ENCODE data around the gene WWOX.

The WWOX gene

DNA sequence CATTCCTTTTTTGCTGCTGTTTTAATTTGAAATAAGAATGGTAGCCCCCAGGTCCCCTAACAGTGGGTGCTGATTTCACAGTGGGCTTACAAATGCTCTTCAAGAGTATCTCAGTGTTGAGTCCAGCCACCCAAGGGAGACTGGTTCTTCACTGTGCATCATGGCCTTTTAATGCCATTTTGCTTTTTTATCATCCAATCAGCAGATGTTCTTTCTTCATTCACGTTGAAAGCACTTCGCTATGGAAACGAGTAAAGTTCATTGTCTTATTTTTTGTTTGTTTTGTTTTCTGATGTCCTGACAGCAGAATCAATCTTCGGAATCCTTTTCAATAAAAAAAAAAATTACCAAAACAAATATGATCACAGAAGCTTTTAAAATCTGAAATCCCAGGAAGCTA lies 1072.0 kb downstream of the WWOX start:
- H3K4me3 ChIP-seq (ENCODE audit: low read length) = no peak overlapping the region
- no peak for DNase-seq (ENCODE audit: low read depth)
- TF ChIP-seq, protein P1, sequence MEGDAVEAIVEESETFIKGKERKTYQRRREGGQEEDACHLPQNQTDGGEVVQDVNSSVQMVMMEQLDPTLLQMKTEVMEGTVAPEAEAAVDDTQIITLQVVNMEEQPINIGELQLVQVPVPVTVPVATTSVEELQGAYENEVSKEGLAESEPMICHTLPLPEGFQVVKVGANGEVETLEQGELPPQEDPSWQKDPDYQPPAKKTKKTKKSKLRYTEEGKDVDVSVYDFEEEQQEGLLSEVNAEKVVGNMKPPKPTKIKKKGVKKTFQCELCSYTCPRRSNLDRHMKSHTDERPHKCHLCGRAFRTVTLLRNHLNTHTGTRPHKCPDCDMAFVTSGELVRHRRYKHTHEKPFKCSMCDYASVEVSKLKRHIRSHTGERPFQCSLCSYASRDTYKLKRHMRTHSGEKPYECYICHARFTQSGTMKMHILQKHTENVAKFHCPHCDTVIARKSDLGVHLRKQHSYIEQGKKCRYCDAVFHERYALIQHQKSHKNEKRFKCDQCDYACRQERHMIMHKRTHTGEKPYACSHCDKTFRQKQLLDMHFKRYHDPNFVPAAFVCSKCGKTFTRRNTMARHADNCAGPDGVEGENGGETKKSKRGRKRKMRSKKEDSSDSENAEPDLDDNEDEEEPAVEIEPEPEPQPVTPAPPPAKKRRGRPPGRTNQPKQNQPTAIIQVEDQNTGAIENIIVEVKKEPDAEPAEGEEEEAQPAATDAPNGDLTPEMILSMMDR (IDR thresholded peaks at IDR 0.05; ENCODE audit: insufficient read depth, low read depth, low read length, missing control alignments) = no peak

DNA sequence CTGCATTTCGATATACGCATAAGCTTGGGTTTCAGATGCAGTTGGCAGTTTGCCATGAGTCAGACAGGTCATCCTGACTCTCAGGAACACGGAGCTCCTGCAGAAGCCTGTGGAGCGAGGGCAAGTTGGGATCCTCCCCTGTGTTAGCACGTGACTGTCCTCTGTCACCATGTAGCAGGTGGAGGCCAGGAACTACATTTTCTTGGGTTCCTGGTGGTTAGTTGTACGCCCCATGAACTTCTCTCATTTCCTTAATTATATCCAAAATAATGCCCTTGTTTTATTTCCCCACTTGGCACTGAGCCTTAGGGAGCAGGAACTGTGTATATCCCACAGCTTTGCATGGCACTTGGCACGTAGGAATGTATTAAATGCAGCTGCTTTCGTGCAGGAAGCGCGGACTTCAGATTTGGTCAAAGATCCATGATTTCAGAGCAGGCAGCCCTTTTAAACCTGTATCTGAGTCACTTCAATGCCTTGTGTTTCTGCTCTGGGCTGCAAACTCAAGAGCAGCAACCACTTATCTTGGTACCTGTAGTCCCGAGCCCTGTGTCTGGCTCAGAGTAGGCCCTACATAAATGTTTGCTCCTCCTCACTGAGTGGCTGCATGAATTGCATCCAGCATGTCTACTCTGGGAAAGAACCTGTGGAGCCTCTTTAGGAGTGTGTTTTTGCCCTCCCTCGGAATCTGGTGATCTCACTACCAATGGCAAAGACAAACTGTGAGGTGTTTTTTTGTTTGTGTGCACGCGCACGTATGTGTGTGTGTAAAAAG lies 1072.7 kb downstream of the WWOX start:
- TF ChIP-seq, protein P1 (IDR thresholded peaks at IDR 0.05; ENCODE audit: insufficient read depth, low read depth, low read length, missing control alignments) = no peak
- H3K4me3 ChIP-seq (ENCODE audit: low read length) = no peak overlapping the region
- DNase-seq (ENCODE audit: low read depth) = no peak

DNA sequence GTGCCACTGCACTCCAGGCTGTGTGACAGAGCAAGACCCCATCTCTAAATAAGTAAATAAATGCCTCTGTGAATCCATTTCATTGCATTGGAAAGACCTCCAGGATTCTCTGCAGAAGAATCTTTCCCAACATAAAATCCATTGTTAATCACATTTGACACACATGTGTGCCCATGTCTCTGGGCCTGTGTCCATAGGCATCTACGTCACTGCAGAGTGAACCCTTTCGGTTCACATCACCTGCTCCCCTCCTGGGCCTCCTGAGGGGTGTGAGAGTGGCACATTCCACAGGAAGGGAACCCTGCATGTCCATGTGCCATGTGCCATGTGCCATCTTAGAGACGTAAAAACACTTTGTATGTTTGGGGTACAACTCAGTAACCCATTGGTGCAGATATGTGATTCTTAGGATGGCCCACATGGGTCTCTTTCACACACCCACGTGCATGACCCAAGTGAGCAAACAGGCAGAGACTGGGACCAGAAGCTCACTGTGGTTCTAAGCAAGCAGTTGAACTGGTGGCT lies 1073.6 kb downstream of the WWOX start:
- no peak overlapping the region for H3K4me3 ChIP-seq (ENCODE audit: low read length)
- TF ChIP-seq, protein P1 (IDR thresholded peaks at IDR 0.05; ENCODE audit: insufficient read depth, low read depth, low read length, missing control alignments) = no peak
- no peak for DNase-seq (ENCODE audit: low read depth)

DNA sequence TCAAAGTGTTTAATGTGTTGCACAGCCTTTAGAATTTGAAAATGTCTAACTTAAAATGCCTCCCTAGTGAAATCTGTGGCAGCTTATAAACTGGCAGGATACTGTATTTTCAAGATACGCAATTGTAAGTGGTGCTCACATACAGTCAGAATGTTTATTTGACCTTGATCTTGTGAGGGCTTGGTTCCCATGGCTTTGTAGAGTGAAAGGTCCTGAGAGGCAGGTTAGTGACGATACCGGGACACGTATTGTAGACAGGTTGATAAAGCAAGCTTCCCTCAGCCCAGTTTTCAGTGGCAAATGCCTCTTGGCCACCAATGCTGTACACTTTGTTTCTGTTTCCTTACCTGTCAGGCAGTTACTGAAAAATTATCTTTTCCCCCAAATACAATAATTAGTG lies 1074.5 kb downstream of the WWOX start:
- DNase-seq (ENCODE audit: low read depth) = no peak
- TF ChIP-seq, protein P1 (IDR thresholded peaks at IDR 0.05; ENCODE audit: insufficient read depth, low read depth, low read length, missing control alignments) = no peak
- H3K4me3 ChIP-seq (ENCODE audit: low read length) = no peak overlapping the region

DNA sequence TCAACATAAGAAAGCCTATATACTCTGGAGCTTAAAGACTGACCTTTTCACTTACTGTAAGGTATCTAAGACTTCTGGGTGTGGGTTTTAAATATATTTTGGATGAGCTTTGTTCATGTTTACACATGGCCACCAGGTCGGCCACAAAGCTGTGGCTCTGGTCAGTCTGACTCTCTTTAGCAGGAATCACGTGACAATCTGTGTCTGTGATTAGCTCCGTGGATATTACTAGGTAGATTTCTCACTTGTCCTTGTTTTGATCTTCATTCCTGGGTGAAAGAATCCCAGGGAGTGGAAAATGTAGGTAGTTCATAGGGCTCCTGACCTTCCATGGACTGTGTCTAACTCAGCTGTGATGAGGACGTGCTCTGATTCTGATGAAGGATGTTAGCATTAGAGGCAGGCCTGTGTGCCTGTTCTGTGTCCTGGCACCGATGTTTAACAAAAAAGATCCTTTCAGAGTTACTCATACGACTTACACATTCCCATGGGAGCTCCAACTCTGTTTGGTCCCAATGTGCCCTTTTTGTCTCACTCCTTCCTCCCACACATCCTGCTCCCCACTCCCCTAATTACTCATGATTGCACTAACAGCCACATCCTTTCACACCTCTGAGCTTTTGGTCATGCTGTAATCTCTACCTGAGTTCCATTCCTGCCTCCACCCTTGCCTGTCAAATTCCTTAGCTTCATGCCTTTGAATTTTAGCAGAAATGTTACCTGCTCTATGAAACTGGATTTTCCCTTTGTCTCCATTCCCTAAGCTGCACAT lies 1076.0 kb downstream of the WWOX start:
- TF ChIP-seq, protein P1 (IDR thresholded peaks at IDR 0.05; ENCODE audit: insufficient read depth, low read depth, low read length, missing control alignments) = no peak
- H3K4me3 ChIP-seq (ENCODE audit: low read length) = no peak overlapping the region
- no peak for DNase-seq (ENCODE audit: low read depth)

DNA sequence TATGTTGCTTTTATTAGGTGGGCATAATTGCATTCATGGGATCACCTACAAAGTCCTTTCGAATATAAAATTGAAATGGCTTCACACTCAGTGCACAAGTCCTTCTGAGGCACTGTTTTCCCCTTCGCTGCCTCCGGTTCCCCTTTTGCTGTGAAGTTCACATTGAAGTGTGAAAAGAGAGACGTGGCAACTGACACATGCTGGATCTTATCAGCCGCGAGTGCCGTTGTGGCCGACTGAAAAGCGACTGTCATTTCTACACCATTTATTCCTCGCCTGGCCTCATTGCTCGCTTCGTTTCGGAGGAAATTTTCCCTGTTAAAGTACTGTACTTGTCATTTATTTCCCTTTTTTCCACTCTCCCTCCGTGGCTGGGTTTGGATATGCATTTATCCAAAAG lies 1077.6 kb downstream of the WWOX start:
- H3K4me3 ChIP-seq (ENCODE audit: low read length) = no peak overlapping the region
- TF ChIP-seq, protein P1 (IDR thresholded peaks at IDR 0.05; ENCODE audit: insufficient read depth, low read depth, low read length, missing control alignments) = no peak
- no peak for DNase-seq (ENCODE audit: low read depth)

Data from epithelial cell of esophagus (primary cell).